Measurements from ENCODE around the gene ZNF554. TPM values are rescaled to one million over a fixed set of nuclear protein-coding genes. Genes with fewer than 3 reads are reported as not detected.

Gene ZNF554
- total and polyA plus RNA-seq, 2 of the 8 experiments (the other 6 are each of a cell fraction or from before 2014, with no cell fraction given), result 1.8 to 5.7 TPM

DNA sequence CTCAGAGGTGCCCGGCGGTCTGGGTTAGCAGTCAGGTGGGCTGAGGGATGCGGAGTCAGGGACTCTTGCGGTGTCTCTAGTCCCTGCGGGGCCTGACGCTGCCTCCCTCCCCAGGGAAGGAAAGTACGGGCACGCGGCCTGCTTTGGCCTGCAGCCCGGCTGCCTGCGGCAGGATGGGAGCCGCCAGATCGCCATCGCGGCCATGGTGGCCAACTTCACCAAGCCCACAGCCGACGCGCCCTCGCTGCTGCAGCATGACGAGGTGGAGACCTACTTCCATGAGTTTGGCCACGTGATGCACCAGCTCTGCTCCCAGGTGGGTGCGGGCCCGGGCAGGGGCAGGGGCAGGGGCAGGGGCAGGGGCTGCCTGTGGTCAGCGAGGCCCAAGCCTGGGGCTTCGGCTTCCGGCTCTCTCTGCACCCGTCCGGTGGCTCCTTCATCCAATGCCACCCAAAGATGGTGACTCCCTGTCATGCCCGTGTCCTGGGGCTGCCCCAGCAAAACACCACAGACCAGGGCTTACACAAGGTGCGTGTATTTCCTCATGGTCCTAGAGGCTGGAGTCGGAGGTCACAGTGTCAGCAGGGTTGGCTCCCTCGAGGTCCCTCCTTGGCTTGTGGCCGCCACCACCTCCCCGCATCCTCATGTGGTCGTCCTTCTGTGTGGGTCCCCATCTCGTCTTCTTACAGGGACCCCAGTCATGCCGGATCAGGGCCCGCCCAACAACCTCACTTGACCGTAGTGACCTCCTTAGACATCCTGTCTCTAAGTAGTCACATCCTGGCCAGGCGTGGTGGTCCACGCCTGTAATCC, 11.3 kb upstream of the ZNF554 start:
- Histone ChIP-seq H3K79me1 (ENCODE audit: low read depth, low read length) (no peaks in the 10 kb centered on the region), H3K9me3 (ENCODE audit: insufficient read depth in 2 of 2, low read depth in 1 of 2, low read length in 1 of 2) (no peaks in the 10 kb centered on the region), H3K4me1 (replicated peaks in 1 of 4; ENCODE audit: control insufficient read depth in 3 of 4, insufficient read depth in 4 of 4, low read length in 3 of 4) (no peaks in the 10 kb centered on the region), H3K4ac (replicated peaks; ENCODE audit: insufficient read length, low read depth, low read length) (no peak overlapping the region), H3K36me3 (ENCODE audit: control insufficient read depth in 2 of 4, insufficient read depth in 4 of 4, low read length in 3 of 4) (peaks cover 16 to 79% (median 58%) of the 10 kb centered on the region in 4 experiments; a peak in 7 of 8 replicates), H3K23me2 (ENCODE audit: low read depth, low read length) (no peaks in the 10 kb centered on the region), H3K27ac (ENCODE audit: low read depth, low read length) (no peak overlapping the region), H3K23ac (ENCODE audit: insufficient read length) (no peak overlapping the region), H3K4me3 (ENCODE audit: extremely low read depth in 1 of 4, insufficient read depth in 2 of 4, low read depth in 3 of 4, low read length in 4 of 4) (no peak overlapping the region), H2BK20ac (ENCODE audit: low read length) (no peak overlapping the region), H3K9ac (replicated peaks in 1 of 4; ENCODE audit: extremely low read depth in 1 of 4, low read depth in 3 of 4, low read length in 3 of 4) (no peak overlapping the region), H2BK12ac (ENCODE audit: low read depth, low read length) (no peak overlapping the region), H3K79me2 (ENCODE audit: control insufficient read depth in 1 of 2, insufficient read depth in 2 of 2, low read length in 2 of 2) (no peaks in the 10 kb centered on the region), H2AFZ (ENCODE audit: low read length) (no peak overlapping the region), H3K27me3 (replicated peaks in 1 of 4; ENCODE audit: control insufficient read depth in 3 of 4, extremely low read depth in 1 of 4, insufficient read depth in 3 of 4, low read length in 3 of 4) (no peaks in the 10 kb centered on the region), H2BK15ac (ENCODE audit: low read length) (no peak overlapping the region), H4K8ac (ENCODE audit: extremely low read depth, insufficient read depth, low read length) (no peak overlapping the region), H2BK120ac (replicated peaks; ENCODE audit: low read depth, low read length) (no peak overlapping the region), H3K56ac (replicated peaks; ENCODE audit: insufficient read length, low read depth, low read length) (no peak overlapping the region), H4K20me1 (replicated peaks in 1 of 2; ENCODE audit: control insufficient read depth in 1 of 2, insufficient read depth in 2 of 2, low read length in 2 of 2) (peaks cover 8 to 20% of the 10 kb centered on the region in 2 experiments), H2AK5ac (ENCODE audit: low read depth, low read length) (no peak overlapping the region), H3K18ac (ENCODE audit: extremely low read depth, low read length) (no peak overlapping the region), H3K4me2 (ENCODE audit: insufficient read depth in 1 of 2, low read depth in 2 of 2, low read length in 2 of 2) (no peak overlapping the region), H2BK5ac (ENCODE audit: low read depth, low read length) (no peak overlapping the region), H4K91ac (replicated peaks; ENCODE audit: insufficient read length, low read length) (no peak overlapping the region), H3K14ac (ENCODE audit: insufficient read length) (no peak overlapping the region), H4K5ac (ENCODE audit: insufficient read length, low read depth, low read length) (no peak overlapping the region)
- CTCF ChIA-PET (ENCODE audit: partially characterized antibody), result no interaction called here
- no peak for FAIRE-seq
- POLR2A ChIA-PET (ENCODE audit: partially characterized antibody), result interaction anchor here (0.6 kb wide), 1 partner anchor 9 kb away, joined by 3 read pairs; no protein-coding TSS in a partner anchor
- no peak for DNase-seq (ENCODE audit: low read depth in 1 of 2, low spot score in 2 of 2)
- WGBS, 2 experiments (ENCODE audit: extremely low coverage in 1 of 2, insufficient coverage in 1 of 2, insufficient read length in 1 of 2, insufficient replicate concordance in 2 of 2, low coverage in 1 of 2, low lambda C conversion rate in 2 of 2, missing lambda C conversion rate in 1 of 2), result 97% methylated on average over 36 of the region's 41 CpGs; no CpG with 5 or more reads in 1 of the 2 experiments
- no peak for TF ChIP-seq GABPA (IDR thresholded peaks at IDR 0.05; ENCODE audit: borderline replicate concordance, insufficient read depth, low read length)
- TF ChIP-seq CEBPB (IDR thresholded peaks at IDR 0.05; ENCODE audit: low read depth, low read length), result no peak
